MM.1S (cell line): Measurements from ENCODE around the gene PLXNA2.

ENCODE experiments used
- CTCF ChIP-seq: fragments of 300-600 bp; sonication (generic); IDR thresholded peaks from 2 replicates; pipeline ENCODE4 v1.5.1; 2016; ENCODE audit warnings: antibody characterized with exemption, low read length, mixed read lengths
- EZH2 ChIP-seq: fragments of 300-600 bp; sonication (generic); optimal IDR thresholded peaks from 2 replicates; pipeline ENCODE3; 2017; ENCODE audit warnings: low read depth, mild to moderate bottlenecking, antibody characterized with exemption, low read length, mixed read lengths
- EZH2phosphoT487 ChIP-seq: fragments of 300-600 bp; sonication (generic); IDR thresholded peaks from 2 replicates; pipeline ENCODE4 v1.6.1; 2018; ENCODE audit warnings: antibody characterized with exemption, low read length

- TF ChIP-seq CTCF (no peak), EZH2 (no peak), EZH2phosphoT487 (no peak)
Measured at GRCh38 chr1:208219098-208219658, 25.0 kb downstream of the PLXNA2 start.
